Activated T-cell treated with anti-CD3 and anti-CD28 coated beads, Interleukin-2, amount 50 U/mL, for 48 hours (primary cell): ENCODE data around the gene POLDIP3.
A peak's percentile ranks its signal among the peaks of the same experiment; 100 is the strongest.
"Not testable (repeated sequence)": the region's sequence is repeated elsewhere in the genome, so short reads cannot be mapped to it uniquely, and the experiment has no call there.

Source experiments
- DNase-seq, 2 experiments: peaks; one replicate each; pipeline ENCODE4 v3.0.0-alpha.2; 2020

Gene POLDIP3

GRCh38 chr22:42617155-42617983, 2.7 kb upstream of the POLDIP3 start:
- no peak for DNase-seq

GRCh38 chr22:42615860-42616175, 1.1 kb upstream of the POLDIP3 start:
- not testable (repeated sequence) for DNase-seq

GRCh38 chr22:42615092-42615859, 593 bp upstream of the POLDIP3 start:
- DNase-seq, result peak; percentile 92 to 93

GRCh38 chr22:42613872-42614301, 796 bp downstream of the POLDIP3 start:
- DNase-seq, result no peak

GRCh38 chr22:42612336-42612735, 2.3 kb downstream of the POLDIP3 start:
- no peak for DNase-seq

GRCh38 chr22:42611051-42611450, 3.6 kb downstream of the POLDIP3 start:
- DNase-seq, result no peak

GRCh38 chr22:42610186-42610585, 4.5 kb downstream of the POLDIP3 start:
- no peak for DNase-seq

GRCh38 chr22:42608823-42609361, 5.8 kb downstream of the POLDIP3 start:
- peak in 1 of 2 experiments; percentile 35 for DNase-seq

- DNase-seq, result no peak
These were observed 6.4 kb downstream of the POLDIP3 start for GRCh38 chr22:42608136-42608822.

GRCh38 chr22:42607641-42608040, 7.0 kb downstream of the POLDIP3 start:
- DNase-seq, result not testable (repeated sequence)

- no peak for DNase-seq
These were observed 10.3 kb downstream of the POLDIP3 start for GRCh38 chr22:42604403-42604802.

GRCh38 chr22:42603427-42603826, 11.3 kb downstream of the POLDIP3 start:
- DNase-seq, result no peak

- DNase-seq, result no peak
These were observed 12.2 kb downstream of the POLDIP3 start for GRCh38 chr22:42602470-42602869.

- DNase-seq, result no peak
These were observed 12.7 kb downstream of the POLDIP3 start for GRCh38 chr22:42601879-42602465.

- DNase-seq, result no peak
These were observed 17.7 kb downstream of the POLDIP3 start for GRCh38 chr22:42596863-42597530.

- no peak for DNase-seq
These were observed 18.3 kb downstream of the POLDIP3 start for GRCh38 chr22:42596336-42596735.

GRCh38 chr22:42595434-42595833, 19.2 kb downstream of the POLDIP3 start:
- DNase-seq, result no peak

GRCh38 chr22:42591987-42592386, 22.7 kb downstream of the POLDIP3 start:
- no peak for DNase-seq

GRCh38 chr22:42587588-42588175, 27.0 kb downstream of the POLDIP3 start:
- DNase-seq, result no peak

- no peak for DNase-seq
These were observed 28.3 kb downstream of the POLDIP3 start for GRCh38 chr22:42586381-42586780.

GRCh38 chr22:42585096-42585495, 29.6 kb downstream of the POLDIP3 start:
- no peak for DNase-seq
